AG10803 (cell line): ENCODE measurements around the gene DDX23.

Source experiments
- DNase-seq: peaks from one replicate; pipeline ENCODE4 v3.0.0; 2010; ENCODE audit warnings: low read depth
- H3K4me3 ChIP-seq: 2 replicates; pipeline ENCODE4 v1.5.1; 2011; ENCODE audit warnings: mild to moderate bottlenecking, low read length, control low read depth
- CTCF ChIP-seq: conservative IDR thresholded peaks from 2 replicates; pipeline ENCODE4 v1.5.1; 2011; ENCODE audit warnings: mild to moderate bottlenecking, low read length, control low read depth, inconsistent platforms

DDX23 gene

GRCh38 chr12:48827513-48828096 lies 24.4 kb downstream of the DDX23 start:
- H3K4me3 ChIP-seq = no peak overlapping the region
- DNase-seq = no peak
- no peak for TF ChIP-seq CTCF

GRCh38 chr12:48827026-48827425 lies 24.9 kb downstream of the DDX23 start:
- no peak for DNase-seq
- no peak overlapping the region for H3K4me3 ChIP-seq
- no peak for TF ChIP-seq CTCF

- no peak overlapping the region for H3K4me3 ChIP-seq
- DNase-seq = no peak
- TF ChIP-seq CTCF = no peak
Observed at GRCh38 chr12:48826209-48826855, 25.6 kb downstream of the DDX23 start.

- no peak for TF ChIP-seq CTCF
- no peak overlapping the region for H3K4me3 ChIP-seq
- DNase-seq = no peak
Observed at GRCh38 chr12:48824905-48825304, 27.1 kb downstream of the DDX23 start.

- DNase-seq = no peak
- H3K4me3 ChIP-seq = no peak overlapping the region
- TF ChIP-seq CTCF = no peak
Observed at GRCh38 chr12:48824112-48824511, 27.9 kb downstream of the DDX23 start.

GRCh38 chr12:48823281-48823680 lies 28.7 kb downstream of the DDX23 start:
- H3K4me3 ChIP-seq = no peak overlapping the region
- no peak for DNase-seq
- no peak for TF ChIP-seq CTCF

- DNase-seq = no peak
- no peak for TF ChIP-seq CTCF
- no peak overlapping the region for H3K4me3 ChIP-seq
Observed at GRCh38 chr12:48822711-48823110, 29.3 kb downstream of the DDX23 start.
